GM23248 (cell line): Measurements from ENCODE around the gene PRAMEF12. TPM values are rescaled to one million over a fixed set of nuclear protein-coding genes. Genes with fewer than 3 reads are reported as not detected.

Source experiments
- DNase-seq: peaks from one replicate; pipeline ENCODE4 v3.0.0-alpha.2; 2015
- H2AFZ ChIP-seq: fragments of 200-600 bp; sonication (generic); 2 replicates; pipeline ENCODE4 v1.6.1; 2016; ENCODE audit warnings: antibody characterized with exemption
- H3F3A ChIP-seq: fragments of 200-600 bp; sonication (generic); 2 replicates; pipeline ENCODE4 v1.6.1; 2016; ENCODE audit warnings: mild to moderate bottlenecking, antibody characterized with exemption, mixed run types; ENCODE audit not compliant: insufficient read depth
- H3K27ac ChIP-seq: fragments of 200-600 bp; sonication (generic); 2 replicates; pipeline ENCODE4 v1.5.1; 2016; ENCODE audit warnings: mild to moderate bottlenecking
- H3K27me3 ChIP-seq: fragments of 200-600 bp; sonication (generic); replicated peaks from 2 replicates; pipeline ENCODE4 v1.6.1; 2016; ENCODE audit warnings: mild to moderate bottlenecking; ENCODE audit not compliant: insufficient read depth
- H3K36me3 ChIP-seq: fragments of 200-600 bp; sonication (generic); 2 replicates; pipeline ENCODE4 v1.6.1; 2016; ENCODE audit warnings: low read depth, mild to moderate bottlenecking
- H3K4me1 ChIP-seq: fragments of 200-600 bp; sonication (generic); 2 replicates; pipeline ENCODE4 v1.6.1; 2016; ENCODE audit warnings: mild to moderate bottlenecking; ENCODE audit not compliant: insufficient read depth
- H3K4me2 ChIP-seq: fragments of 200-600 bp; sonication (generic); one replicate; pipeline ENCODE4 v1.6.1; 2016; ENCODE audit warnings: mild to moderate bottlenecking; ENCODE audit not compliant: unreplicated experiment
- H3K4me3 ChIP-seq: fragments of 200-600 bp; sonication (generic); 2 replicates; pipeline ENCODE4 v1.5.1; 2016; ENCODE audit warnings: mild to moderate bottlenecking
- H3K79me2 ChIP-seq: fragments of 200-600 bp; sonication (generic); 2 replicates; pipeline ENCODE4 v1.6.1; 2016; ENCODE audit warnings: mild to moderate bottlenecking; ENCODE audit not compliant: insufficient read depth
- H3K9ac ChIP-seq: fragments of 200-600 bp; sonication (generic); 2 replicates; pipeline ENCODE4 v1.6.1; 2016; ENCODE audit warnings: mild to moderate bottlenecking
- H3K9me2 ChIP-seq: fragments of 200-600 bp; sonication (generic); 2 replicates; pipeline ENCODE4 v1.6.1; 2016; ENCODE audit warnings: mixed run types, mild to moderate bottlenecking, moderate library complexity; ENCODE audit not compliant: insufficient read depth
- H3K9me3 ChIP-seq: fragments of 200-600 bp; sonication (generic); one replicate; pipeline ENCODE4 v1.6.1; 2017; ENCODE audit warnings: low read depth
- H4K20me1 ChIP-seq: fragments of 200-600 bp; sonication (generic); 2 replicates; pipeline ENCODE4 v1.6.0; 2016; ENCODE audit not compliant: insufficient read depth
- EZH2 ChIP-seq: fragments of 200-600 bp; sonication (generic); IDR thresholded peaks from 2 replicates; pipeline ENCODE4 v1.6.1; 2018; ENCODE audit warnings: antibody characterized with exemption, mild to moderate bottlenecking; ENCODE audit not compliant: insufficient read depth, poor library complexity, severe bottlenecking
- EZH2phosphoT487 ChIP-seq: fragments of 200-600 bp; sonication (generic); IDR thresholded peaks from 2 replicates; pipeline ENCODE4 v1.6.1; 2018; ENCODE audit warnings: antibody characterized with exemption, moderate library complexity, mild to moderate bottlenecking, low read depth; ENCODE audit not compliant: insufficient read depth
- WGBS, 2 experiments: methylation state at CpG; one replicate each; pipeline ENCODE4 v1.1.6; 2015 to 2017; ENCODE audit warnings: low lambda C conversion rate in 2 of 2, low coverage in 1 of 2; ENCODE audit errors: missing lambda C conversion rate in 2 of 2; 5-methylcytosine and 5-hydroxymethylcytosine counted together
- in situ Hi-C: fragments of 300-500 bp; cut with MboI; formaldehyde crosslinking; loops from 2 replicates; pipeline ENCODE4 v1.15.0; 2020
- polyA plus RNA-seq: library from polyadenylated mRNA; unstranded; fragments of >200 nt; fragmentation: Nextera tagmentation; extraction: Ambion mirVana; gene quantifications from 2 replicates; pipeline ENCODE4 v1.2.1, GENCODE V29; 2016
- total RNA-seq: library from RNA; depleted of rRNA; stranded (reverse); fragments of >200 nt; shearing (Covaris generic); gene quantifications from 2 replicates; pipeline ENCODE4 v1.2.3, GENCODE V29; 2014

Gene PRAMEF12
- total and polyA plus RNA-seq, 2 experiments from 2014 or later = not detected

DNA sequence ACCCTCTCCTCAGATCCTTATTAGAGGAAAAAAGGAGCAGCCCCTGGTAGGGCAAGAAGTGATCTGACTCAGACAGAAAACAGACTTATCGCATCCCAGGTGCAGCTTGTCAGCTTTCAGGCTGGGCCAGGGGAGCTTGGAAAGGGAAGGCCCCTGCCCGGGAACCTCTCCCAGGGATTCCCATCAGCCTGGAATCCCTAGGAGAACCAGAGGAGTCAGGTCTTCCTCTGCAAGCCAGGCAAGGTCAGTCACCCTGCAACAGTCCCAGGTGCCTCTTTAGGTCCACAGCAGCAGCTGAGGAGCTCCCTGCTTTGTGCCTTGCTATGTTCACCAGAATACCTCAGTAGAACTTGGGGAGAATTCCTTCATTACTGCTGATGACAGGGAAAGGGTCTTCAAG is 2.9 kb upstream of the PRAMEF12 start:
- no peak overlapping the region for H3K27ac ChIP-seq
- 41 to 43% methylated on average over 2 of the region's 2 CpGs for WGBS, 2 experiments
- no peaks in the 10 kb centered on the region for H3K9me3 ChIP-seq
- TF ChIP-seq EZH2phosphoT487 (no peak), EZH2 (no peak)
- no peaks in the 10 kb centered on the region for H3K79me2 ChIP-seq
- no peaks in the 10 kb centered on the region for H3K36me3 ChIP-seq
- H3K4me2 ChIP-seq = no peak overlapping the region
- H3F3A ChIP-seq = no peaks in the 10 kb centered on the region
- no peaks in the 10 kb centered on the region for H3K4me1 ChIP-seq
- no peaks in the 10 kb centered on the region; the same call in 1 of the 2 replicates for H4K20me1 ChIP-seq
- H2AFZ ChIP-seq = no peak overlapping the region
- H3K9ac ChIP-seq = no peak overlapping the region
- no peaks in the 10 kb centered on the region for H3K9me2 ChIP-seq
- H3K4me3 ChIP-seq = no peak overlapping the region
- in situ Hi-C loops = no loop called here
- DNase-seq = no peak
- H3K27me3 ChIP-seq = no peaks in the 10 kb centered on the region

DNA sequence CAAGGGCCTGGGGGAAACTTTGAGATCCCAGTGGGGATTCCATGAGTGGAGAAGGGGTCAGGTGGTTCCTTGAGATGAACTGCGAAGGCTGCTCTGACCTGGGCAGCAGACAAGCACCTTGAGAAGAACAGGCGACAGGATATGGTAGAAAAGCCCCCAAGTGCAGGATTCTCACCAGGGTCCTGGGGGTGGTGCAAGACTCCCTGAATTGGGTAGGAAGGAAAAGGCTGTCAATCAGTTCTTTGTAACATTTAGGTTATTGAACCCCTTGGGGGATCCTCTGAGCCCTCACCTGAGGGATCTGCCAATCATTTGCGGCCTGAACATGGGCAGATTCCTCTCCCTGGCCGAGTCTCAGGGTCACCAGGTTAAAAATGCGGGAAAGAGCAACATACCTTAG is 2.4 kb upstream of the PRAMEF12 start:
- Histone ChIP-seq H3K79me2 (no peaks in the 10 kb centered on the region), H3K4me3 (no peak overlapping the region), H3K9me2 (no peaks in the 10 kb centered on the region), H3K9me3 (no peaks in the 10 kb centered on the region), H3F3A (no peaks in the 10 kb centered on the region), H3K4me1 (no peaks in the 10 kb centered on the region), H3K27me3 (no peaks in the 10 kb centered on the region), H4K20me1 (no peaks in the 10 kb centered on the region; the same call in 1 of the 2 replicates), H3K9ac (no peak overlapping the region), H3K36me3 (no peaks in the 10 kb centered on the region), H3K27ac (no peak overlapping the region), H2AFZ (no peak overlapping the region), H3K4me2 (no peak overlapping the region)
- DNase-seq = no peak
- in situ Hi-C loops = no loop called here
- TF ChIP-seq EZH2 (no peak), EZH2phosphoT487 (no peak)
- WGBS, 2 experiments = 24 to 25% methylated on average over 5 of the region's 5 CpGs

DNA sequence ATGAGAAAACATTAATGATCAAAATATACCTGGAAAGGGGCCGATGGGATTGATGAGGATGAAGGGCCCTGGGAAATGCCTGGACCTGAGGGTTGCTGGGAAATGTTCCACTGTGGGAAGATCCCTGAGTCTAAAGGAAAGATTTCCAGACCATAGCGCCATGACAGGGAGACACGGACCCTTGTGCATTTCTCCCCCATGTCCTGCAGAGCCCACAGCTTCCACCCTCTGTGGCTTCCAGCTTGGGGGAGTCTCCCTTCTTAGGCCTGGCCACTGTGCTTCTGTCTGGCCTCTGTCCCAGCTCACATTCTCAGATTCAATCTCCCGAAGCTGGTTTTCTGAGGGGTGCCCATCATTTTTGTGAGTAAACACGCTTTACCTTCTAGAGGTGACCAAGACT is 1.0 kb upstream of the PRAMEF12 start:
- no peaks in the 10 kb centered on the region for H3K27me3 ChIP-seq
- no peaks in the 10 kb centered on the region for H3K9me2 ChIP-seq
- H3K27ac ChIP-seq = no peak overlapping the region
- no peaks in the 10 kb centered on the region for H3K79me2 ChIP-seq
- H2AFZ ChIP-seq = no peak overlapping the region
- no peak overlapping the region for H3K9ac ChIP-seq
- WGBS, 2 experiments = 41 to 59% methylated on average over 5 of the region's 5 CpGs
- no peaks in the 10 kb centered on the region for H4K20me1 ChIP-seq
- H3K36me3 ChIP-seq = no peaks in the 10 kb centered on the region
- TF ChIP-seq EZH2phosphoT487 = no peak
- TF ChIP-seq EZH2 = no peak
- no peak for DNase-seq
- in situ Hi-C loops = no loop called here
- H3K4me1 ChIP-seq = no peaks in the 10 kb centered on the region
- H3K9me3 ChIP-seq = no peaks in the 10 kb centered on the region
- H3F3A ChIP-seq = no peaks in the 10 kb centered on the region
- no peak overlapping the region for H3K4me2 ChIP-seq
- no peak overlapping the region for H3K4me3 ChIP-seq

- TF ChIP-seq EZH2 (no peak), EZH2phosphoT487 (no peak)
- H2AFZ ChIP-seq = no peak overlapping the region
- WGBS, 2 experiments = 15 to 31% methylated on average over 5 of the region's 5 CpGs
- H3K9me3 ChIP-seq = no peaks in the 10 kb centered on the region
- no peaks in the 10 kb centered on the region for H3K27me3 ChIP-seq
- DNase-seq = no peak
- no peak overlapping the region for H3K27ac ChIP-seq
- no peaks in the 10 kb centered on the region for H4K20me1 ChIP-seq
- no peaks in the 10 kb centered on the region for H3K79me2 ChIP-seq
- H3K4me1 ChIP-seq = no peaks in the 10 kb centered on the region
- no peak overlapping the region for H3K4me2 ChIP-seq
- H3K36me3 ChIP-seq = no peaks in the 10 kb centered on the region
- in situ Hi-C loops = no loop called here
- H3F3A ChIP-seq = no peaks in the 10 kb centered on the region
- H3K9ac ChIP-seq = no peak overlapping the region
- H3K9me2 ChIP-seq = no peaks in the 10 kb centered on the region
- H3K4me3 ChIP-seq = no peak overlapping the region
Measured at GRCh38 chr1:12774801-12775345, 1.3 kb downstream of the PRAMEF12 start.

DNA sequence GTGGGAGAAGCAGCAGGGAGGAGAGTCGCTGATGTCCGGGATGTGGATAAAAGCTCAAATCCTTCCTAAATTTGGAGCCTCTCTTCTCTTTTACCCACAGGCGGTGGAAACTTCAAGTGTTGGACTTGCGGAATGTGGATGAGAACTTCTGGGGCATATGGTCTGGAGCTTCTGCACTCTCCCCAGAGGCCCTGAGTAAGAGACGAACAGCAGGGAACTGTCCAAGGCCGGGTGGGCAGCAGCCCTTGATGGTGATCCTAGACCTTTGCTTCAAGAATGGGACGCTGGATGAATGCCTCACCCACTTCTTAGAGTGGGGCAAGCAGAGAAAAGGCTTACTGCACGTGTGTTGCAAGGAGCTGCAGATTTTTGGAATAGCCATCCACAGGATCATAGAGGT is 1.9 kb downstream of the PRAMEF12 start:
- Histone ChIP-seq H3K79me2 (no peaks in the 10 kb centered on the region), H4K20me1 (no peaks in the 10 kb centered on the region), H3K27me3 (no peaks in the 10 kb centered on the region), H3K27ac (no peak overlapping the region), H3K36me3 (no peaks in the 10 kb centered on the region), H3K9me3 (no peaks in the 10 kb centered on the region), H3K9ac (no peak overlapping the region), H3K4me1 (no peaks in the 10 kb centered on the region), H3K4me2 (no peak overlapping the region), H3K9me2 (no peaks in the 10 kb centered on the region), H3K4me3 (no peak overlapping the region), H3F3A (no peaks in the 10 kb centered on the region), H2AFZ (no peak overlapping the region)
- DNase-seq = no peak
- in situ Hi-C loops = no loop called here
- no peak for TF ChIP-seq EZH2phosphoT487
- no peak for TF ChIP-seq EZH2
- 39 to 49% methylated on average over 8 of the region's 8 CpGs for WGBS, 2 experiments
